GM21576 (cell line): ENCODE data around the gene PRELID3B.
"Not testable (repeated sequence)": the region's sequence is repeated elsewhere in the genome, so short reads cannot be mapped to it uniquely, and the experiment has no call there.

ENCODE experiments used
- ATAC-seq: cut with Tn5 transposase; IDR thresholded peaks from one replicate; pipeline ENCODE4 v1.9.1; 2021; ENCODE audit warnings: mild to moderate bottlenecking, moderate library complexity; ENCODE audit not compliant: unreplicated experiment

Gene PRELID3B

GRCh38 chr20:59026904-59027740 is 15.5 kb downstream of the PRELID3B start:
- ATAC-seq = no peak

GRCh38 chr20:59025511-59025910 is 17.1 kb downstream of the PRELID3B start:
- no peak for ATAC-seq

- no peak for ATAC-seq
Measured at GRCh38 chr20:59025086-59025485, 17.5 kb downstream of the PRELID3B start.

DNA sequence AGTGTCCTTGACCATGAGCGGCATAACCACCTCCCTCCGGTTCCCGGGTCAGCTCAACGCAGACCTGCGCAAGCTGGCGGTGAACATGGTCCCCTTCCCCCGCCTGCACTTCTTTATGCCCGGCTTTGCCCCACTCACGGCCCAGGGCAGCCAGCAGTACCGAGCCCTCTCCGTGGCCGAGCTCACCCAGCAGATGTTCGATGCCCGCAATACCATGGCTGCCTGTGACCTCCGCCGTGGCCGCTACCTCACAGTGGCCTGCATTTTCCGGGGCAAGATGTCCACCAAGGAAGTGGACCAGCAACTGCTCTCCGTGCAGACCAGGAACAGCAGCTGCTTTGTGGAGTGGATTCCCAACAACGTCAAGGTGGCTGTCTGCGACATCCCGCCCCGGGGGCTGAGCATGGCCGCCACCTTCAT is 18.5 kb downstream of the PRELID3B start:
- ATAC-seq = no peak

GRCh38 chr20:59023616-59024015 is 19.0 kb downstream of the PRELID3B start:
- no peak for ATAC-seq

DNA sequence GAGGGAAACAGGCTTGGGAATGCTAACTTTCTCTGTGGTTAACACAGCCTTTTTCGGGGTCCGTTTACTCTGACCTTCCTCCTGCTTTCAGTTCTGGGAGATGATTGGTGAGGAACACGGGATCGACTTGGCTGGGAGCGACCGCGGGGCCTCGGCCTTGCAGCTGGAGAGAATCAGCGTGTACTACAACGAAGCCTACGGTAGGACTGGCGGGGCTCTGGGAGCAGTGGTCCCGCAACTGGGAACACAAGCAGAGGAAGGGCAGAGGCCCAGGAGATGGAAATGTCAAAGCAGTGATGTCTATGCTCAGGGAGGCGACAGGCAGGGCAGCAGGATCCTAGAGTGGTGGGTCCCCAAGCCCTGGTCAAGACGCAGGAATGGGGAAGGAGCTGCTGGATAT is 19.8 kb downstream of the PRELID3B start:
- ATAC-seq = no peak

DNA sequence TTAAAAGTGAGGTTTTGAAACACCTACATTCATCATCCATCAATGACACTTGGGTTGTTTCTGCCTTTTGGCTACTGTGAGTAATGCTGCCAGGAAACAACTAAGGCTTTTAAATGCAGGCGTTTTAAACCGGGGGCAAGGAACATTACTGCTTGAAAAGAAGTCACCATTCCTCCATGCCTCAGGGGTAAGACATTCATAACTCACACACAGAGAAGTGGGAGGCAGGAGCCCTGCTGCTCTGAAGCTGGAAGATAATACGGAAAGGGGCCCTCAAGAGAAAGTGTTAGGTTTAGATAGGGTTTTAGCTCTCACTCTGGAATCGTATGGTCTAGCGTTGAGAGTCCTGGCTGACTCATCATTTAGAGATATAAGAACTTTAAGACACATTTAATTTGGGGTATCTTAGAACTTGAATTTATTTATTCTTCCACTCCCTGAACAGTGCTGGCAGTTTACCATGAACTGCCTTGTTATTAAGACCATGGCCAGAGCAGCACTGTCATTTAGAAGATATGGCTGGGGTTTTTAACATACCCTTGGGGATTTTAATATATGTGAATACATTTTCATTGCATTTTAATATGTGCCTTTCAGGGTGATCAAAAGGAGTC is 21.5 kb downstream of the PRELID3B start:
- ATAC-seq = no peak

GRCh38 chr20:59019217-59019616 is 23.4 kb downstream of the PRELID3B start, which contains the start of gene TUBB1:
TSS of gene TUBB1 (plus strand) at chr20:59019429. CDS start at chr20:59019523, 94 bp downstream.
- no peak for ATAC-seq

GRCh38 chr20:59018817-59019216 is 23.8 kb downstream of the PRELID3B start:
- ATAC-seq = no peak

DNA sequence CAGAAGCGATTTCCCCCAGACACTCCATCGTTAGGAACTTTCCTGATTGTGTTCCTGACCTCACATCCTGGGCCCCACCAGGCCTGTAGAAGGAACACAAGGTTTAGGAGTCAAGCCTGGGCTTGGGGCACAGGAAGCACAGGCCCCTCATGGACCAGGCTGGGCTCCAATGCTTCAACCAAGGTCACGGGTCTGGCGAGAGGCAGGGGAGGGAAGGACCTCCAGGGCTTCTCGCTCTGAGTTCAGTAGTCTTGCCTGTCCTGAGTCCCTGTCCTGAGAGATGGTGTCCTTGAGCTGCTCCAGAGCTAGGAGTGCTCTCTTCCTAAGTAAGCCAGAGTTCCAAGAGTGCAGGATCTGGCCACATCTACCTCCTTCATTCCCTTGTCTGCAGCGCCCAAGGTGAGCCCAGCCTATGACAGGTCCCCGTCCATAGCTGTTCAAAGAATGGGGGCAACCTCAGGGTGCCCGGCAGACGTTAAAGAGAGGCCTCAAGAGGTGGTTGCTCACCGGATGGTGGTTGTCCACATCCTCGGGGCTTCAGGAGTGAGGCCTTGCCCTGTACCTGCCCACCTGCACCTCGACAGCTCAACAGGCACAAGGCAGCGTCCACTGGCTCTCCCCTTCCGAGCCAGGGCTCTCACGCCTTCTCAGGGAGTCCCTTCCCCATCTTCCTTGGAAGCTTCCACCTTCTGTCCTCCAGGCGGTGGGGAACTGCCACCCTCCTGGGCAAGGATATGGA is 24.9 kb downstream of the PRELID3B start:
- ATAC-seq = no peak

DNA sequence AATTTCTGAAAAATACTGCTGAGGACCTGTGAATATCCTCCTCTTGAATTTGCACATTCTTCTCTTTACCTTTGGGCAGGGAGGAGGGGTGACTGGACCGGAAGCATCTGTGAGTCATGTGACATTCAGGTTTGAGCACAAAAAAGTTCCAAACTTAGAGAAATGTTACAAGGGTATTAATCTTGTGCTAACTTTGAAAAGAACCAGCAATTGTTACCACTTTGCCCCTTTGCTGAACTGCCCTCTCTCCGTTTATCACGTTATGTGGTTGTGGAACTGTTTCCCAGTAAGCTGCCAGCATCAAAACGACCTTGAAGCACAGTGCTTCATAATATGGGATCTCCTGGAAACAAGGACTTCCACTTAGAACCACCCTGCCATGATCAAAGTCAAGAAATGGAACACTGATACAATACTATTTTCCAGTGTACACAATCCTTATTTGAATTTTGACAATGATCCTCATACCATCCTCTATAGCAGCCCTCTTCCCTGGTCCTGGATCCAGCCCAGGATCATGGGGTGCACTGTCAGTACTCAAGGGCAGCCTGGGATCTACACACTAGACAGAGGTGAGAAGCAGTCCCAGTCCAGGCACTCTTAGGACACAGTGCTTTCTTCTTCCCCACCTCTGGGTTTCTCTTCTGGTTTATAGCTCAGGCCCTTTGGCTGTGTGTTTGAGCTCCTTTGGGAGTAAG is 25.6 kb downstream of the PRELID3B start:
- no peak for ATAC-seq

DNA sequence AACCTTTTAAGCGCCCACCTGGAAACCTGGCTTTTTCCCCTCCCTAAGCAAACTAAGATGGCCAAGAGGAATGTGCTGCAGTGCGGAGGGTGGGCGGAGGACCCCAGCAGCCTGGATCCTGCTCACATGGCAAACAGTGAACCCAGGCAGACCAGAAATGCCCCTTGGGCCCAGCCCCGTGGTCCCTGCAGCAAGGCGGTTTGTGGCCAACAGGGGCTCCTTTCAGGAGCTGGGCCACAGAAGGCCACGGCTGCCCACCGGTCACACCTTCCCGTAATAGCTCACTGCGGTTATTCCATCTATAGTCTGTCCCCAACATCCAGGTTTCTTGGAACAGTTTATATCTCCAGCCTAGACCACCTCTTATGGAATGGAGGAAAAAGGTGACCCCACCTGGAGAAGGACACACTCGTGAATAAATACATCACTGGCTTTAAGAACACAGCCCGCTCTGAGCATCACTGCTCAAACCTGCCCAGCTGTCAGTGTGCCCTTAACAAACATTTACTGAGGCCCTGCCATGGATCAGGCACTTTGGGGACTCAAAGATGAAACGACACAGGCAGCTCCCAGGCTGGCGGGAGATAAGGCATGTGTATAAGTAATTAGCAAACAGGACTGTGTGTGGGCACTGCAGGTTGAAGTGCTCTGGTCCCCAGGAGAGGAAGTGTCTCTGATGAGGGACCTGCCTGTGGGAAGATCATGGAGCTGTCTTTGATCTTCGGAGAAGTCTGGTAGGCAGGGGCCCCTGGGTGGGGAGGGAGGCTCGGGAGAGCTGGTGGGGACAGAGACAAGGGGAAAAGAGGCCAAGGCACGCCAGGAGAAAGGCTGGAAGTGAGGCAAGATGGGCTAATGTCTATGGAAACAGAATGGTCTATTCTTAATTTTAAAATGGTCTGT is 26.5 kb downstream of the PRELID3B start:
- no peak for ATAC-seq

DNA sequence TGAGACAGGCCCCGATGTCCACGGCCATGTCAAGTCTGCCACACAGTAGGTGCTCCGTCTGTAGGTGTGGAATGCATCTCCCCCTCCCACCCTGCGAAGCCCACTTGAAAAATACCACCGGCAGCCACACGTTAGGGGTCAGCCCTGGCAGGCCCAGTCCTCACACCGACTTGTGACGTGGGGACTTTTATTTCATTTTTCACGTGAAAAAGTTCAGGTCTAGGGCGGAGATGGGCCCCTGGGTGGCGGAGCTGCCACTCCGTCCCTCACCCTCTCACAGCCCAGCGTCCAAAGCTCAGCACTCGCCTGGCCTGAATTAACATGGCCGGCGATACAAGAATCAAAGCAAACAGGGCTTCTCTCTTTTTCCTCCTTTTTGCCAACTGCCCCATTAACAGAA is 27.2 kb downstream of the PRELID3B start:
- no peak for ATAC-seq

- no peak for ATAC-seq
Measured at GRCh38 chr20:59014680-59015389, 27.8 kb downstream of the PRELID3B start.

DNA sequence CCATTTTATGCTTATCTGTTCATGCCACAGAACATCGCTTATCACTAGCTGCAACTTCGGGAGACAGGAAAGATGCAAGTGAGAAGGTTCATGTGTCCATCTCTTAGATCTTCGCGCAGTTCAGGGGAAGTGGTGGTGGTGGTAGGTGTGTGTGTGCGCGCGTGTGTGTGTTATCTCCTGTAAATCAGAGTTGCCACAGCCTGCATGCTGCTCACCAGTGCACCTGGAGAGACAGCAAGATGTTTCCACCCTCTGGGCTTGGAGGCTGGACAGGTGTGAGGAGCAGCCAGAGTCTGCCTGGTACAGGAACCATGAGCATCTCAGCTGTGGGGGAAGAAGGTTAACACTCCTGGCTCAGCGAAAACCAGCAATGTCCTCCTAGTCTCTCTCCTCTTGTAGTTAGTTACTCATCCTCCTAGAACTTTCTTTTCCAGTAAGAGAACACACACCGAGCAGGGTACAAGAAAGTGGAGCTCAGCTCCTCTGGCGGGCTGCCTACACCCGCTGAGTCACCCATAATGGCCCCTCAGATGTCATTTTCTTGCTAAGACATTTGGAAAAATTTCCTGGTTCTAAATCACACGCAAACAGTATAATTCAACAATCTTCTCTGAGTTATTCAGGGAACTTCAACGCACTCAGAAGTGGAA is 28.5 kb downstream of the PRELID3B start:
- no peak for ATAC-seq

GRCh38 chr20:59013031-59013951 is 29.3 kb downstream of the PRELID3B start:
- no peak for ATAC-seq

DNA sequence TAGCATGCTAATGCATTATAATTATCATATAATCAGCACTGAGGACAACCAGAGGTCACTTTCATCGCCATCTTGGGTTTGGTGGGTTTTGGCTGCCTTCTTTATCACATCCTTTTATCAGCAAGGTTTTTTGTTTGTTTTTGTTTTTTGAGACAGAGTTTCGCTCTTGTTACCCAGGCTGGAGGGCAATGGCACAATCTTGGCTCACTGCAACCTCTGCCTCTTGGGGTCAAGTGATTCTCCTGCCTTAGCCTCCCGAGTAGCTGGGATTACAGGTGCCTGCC is 30.8 kb downstream of the PRELID3B start:
- not testable (repeated sequence) for ATAC-seq
